Keratinocyte (primary cell): ENCODE measurements around the gene ZNF830. TPM values are rescaled to one million over a fixed set of nuclear protein-coding genes. Genes with fewer than 3 reads are reported as not detected.

Experiments used
- DNase-seq: peaks from one replicate; pipeline ENCODE4 v3.0.0-alpha.2; 2011; ENCODE audit warnings: low read depth, missing footprints, low spot score
- FAIRE-seq: peaks from 2 replicates; lab custom pipeline; 2011; peaks lifted over from hg19 to GRCh38; lab: Jason Lieb, UNC
- H2AFZ ChIP-seq: 2 replicates; pipeline ENCODE4 v1.6.0; 2012; ENCODE audit warnings: low read length, control low read depth, inconsistent platforms; ENCODE audit not compliant: control insufficient read depth
- H3K27ac ChIP-seq: 2 replicates; pipeline ENCODE4 v1.5.1; 2011; ENCODE audit warnings: low read length; ENCODE audit not compliant: control insufficient read depth, insufficient read depth
- H3K27me3 ChIP-seq: 3 replicates; pipeline ENCODE4 v1.6.0; 2011; ENCODE audit warnings: low read length; ENCODE audit not compliant: control insufficient read depth, insufficient read depth; ENCODE audit errors: extremely low read depth
- H3K36me3 ChIP-seq, 2 experiments: 2 replicates in 1 of 2; 3 replicates in 1 of 2; pipeline ENCODE4 v1.5.1; 2011; ENCODE audit warnings: low read length in 2 of 2, mild to moderate bottlenecking in 1 of 2; ENCODE audit not compliant: control insufficient read depth in 2 of 2, insufficient read depth in 2 of 2; ENCODE audit errors: extremely low read depth in 1 of 2
- H3K4me1 ChIP-seq: 3 replicates; pipeline ENCODE4 v1.5.1; 2011; ENCODE audit warnings: low read length; ENCODE audit not compliant: control insufficient read depth, insufficient read depth; ENCODE audit errors: extremely low read depth
- H3K4me2 ChIP-seq: 3 replicates; pipeline ENCODE4 v1.6.0; 2011; ENCODE audit warnings: low read depth, low read length; ENCODE audit not compliant: control insufficient read depth, insufficient read depth; ENCODE audit errors: extremely low read depth
- H3K4me3 ChIP-seq, 3 experiments: fragments of 200-600 bp in 1 of 3; sonication (generic) in 1 of 3; 2 replicates in 2 of 3; 3 replicates in 1 of 3; pipeline ENCODE4 v1.5.1; 2011 to 2016; ENCODE audit warnings: low read length in 3 of 3, mild to moderate bottlenecking in 3 of 3, control low read depth in 2 of 3, inconsistent platforms in 1 of 3, low read depth in 1 of 3, mixed read lengths in 1 of 3, mixed run types in 1 of 3, moderate library complexity in 1 of 3; ENCODE audit not compliant: control insufficient read depth in 2 of 3, insufficient read depth in 2 of 3; ENCODE audit errors: extremely low read depth in 1 of 3
- H3K79me2 ChIP-seq: 2 replicates; pipeline ENCODE4 v1.6.0; 2012; ENCODE audit warnings: low read length; ENCODE audit not compliant: control insufficient read depth, insufficient read depth
- H3K9ac ChIP-seq: 3 replicates; pipeline ENCODE4 v1.6.0; 2011; ENCODE audit warnings: low read length; ENCODE audit not compliant: control insufficient read depth, insufficient read depth; ENCODE audit errors: extremely low read depth
- H3K9me1 ChIP-seq: 3 replicates; pipeline ENCODE4 v1.6.0; 2011; ENCODE audit warnings: low read length; ENCODE audit not compliant: control insufficient read depth, insufficient read depth; ENCODE audit errors: extremely low read depth
- H3K9me3 ChIP-seq: 2 replicates; pipeline ENCODE4 v1.5.1; 2012; ENCODE audit warnings: low read depth, low read length; ENCODE audit not compliant: control insufficient read depth
- H4K20me1 ChIP-seq: 3 replicates; pipeline ENCODE4 v1.6.0; 2011; ENCODE audit warnings: low read length; ENCODE audit not compliant: control insufficient read depth, insufficient read depth; ENCODE audit errors: extremely low read depth
- EZH2 ChIP-seq: IDR thresholded peaks from one replicate; pipeline ENCODE4 v1.6.1; 2012; ENCODE audit warnings: inconsistent platforms, mild to moderate bottlenecking, low read length, moderate library complexity
- dilution Hi-C: fragments of 300-500 bp; cut with MboI; formaldehyde crosslinking; loops from one replicate; pipeline ENCODE4 v1.7.0; 2020; ENCODE audit warnings: low sequenced_read_pairs; ENCODE audit not compliant: extremely low pct_ligation_motif_present
- polyA plus RNA-seq, 5 experiments: library from polyadenylated mRNA; depleted of rRNA in 3 of 5; stranded (reverse) in 3 of 5; stranded (forward) in 1 of 5; unstranded in 1 of 5; fragments of >200 nt; gene quantifications; 1 replicate in 1 of 5; 2 replicates in 3 of 5; 3 replicates in 1 of 5; pipeline versions ENCODE4 v1.2.1 to v1.2.3, GENCODE V29; 2011 to 2012; ENCODE audit warnings: missing spikeins in 2 of 5, low read depth in 1 of 5, low replicate concordance in 1 of 5
- TF ChIP-seq, protein P1 (sequence below), 3 experiments: IDR thresholded peaks in 1 of 3; conservative IDR thresholded peaks in 1 of 3; optimal IDR thresholded peaks in 1 of 3; 2 replicates in 2 of 3; 3 replicates in 1 of 3; pipeline versions ENCODE3 to v1.5.1; 2011; ENCODE audit warnings: low read length in 3 of 3, mild to moderate bottlenecking in 3 of 3, moderate library complexity in 2 of 3, control low read depth in 1 of 3, inconsistent platforms in 1 of 3; ENCODE audit not compliant: insufficient read depth in 2 of 3; ENCODE audit errors: extremely low read depth in 1 of 3

The ZNF830 gene
- polyA plus RNA-seq, 1 donor (not counting 4 experiments of a cell fraction or from before 2014, with no cell fraction given): 10.3 TPM

DNA sequence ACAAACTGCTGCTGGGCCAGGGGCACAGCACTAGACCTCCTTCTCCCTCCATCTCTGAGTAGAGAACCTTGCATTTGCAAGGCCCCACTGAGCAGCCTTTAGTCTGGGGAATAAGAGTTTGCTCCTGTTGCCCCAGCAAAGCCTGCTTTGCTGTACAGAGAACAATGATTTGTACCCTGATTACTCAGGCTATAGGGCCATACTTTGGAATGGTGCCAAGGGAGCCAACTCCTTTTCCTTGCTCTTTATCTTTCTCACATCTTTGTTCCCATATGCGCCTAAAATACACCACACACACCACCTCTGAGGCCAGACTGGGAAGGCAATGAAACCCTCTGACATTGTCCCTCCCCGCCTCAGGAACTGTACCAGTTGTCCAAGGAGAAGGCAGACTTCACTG lies 40.2 kb downstream of the ZNF830 start:
- no peak for TF ChIP-seq EZH2
- TF ChIP-seq, protein P1, sequence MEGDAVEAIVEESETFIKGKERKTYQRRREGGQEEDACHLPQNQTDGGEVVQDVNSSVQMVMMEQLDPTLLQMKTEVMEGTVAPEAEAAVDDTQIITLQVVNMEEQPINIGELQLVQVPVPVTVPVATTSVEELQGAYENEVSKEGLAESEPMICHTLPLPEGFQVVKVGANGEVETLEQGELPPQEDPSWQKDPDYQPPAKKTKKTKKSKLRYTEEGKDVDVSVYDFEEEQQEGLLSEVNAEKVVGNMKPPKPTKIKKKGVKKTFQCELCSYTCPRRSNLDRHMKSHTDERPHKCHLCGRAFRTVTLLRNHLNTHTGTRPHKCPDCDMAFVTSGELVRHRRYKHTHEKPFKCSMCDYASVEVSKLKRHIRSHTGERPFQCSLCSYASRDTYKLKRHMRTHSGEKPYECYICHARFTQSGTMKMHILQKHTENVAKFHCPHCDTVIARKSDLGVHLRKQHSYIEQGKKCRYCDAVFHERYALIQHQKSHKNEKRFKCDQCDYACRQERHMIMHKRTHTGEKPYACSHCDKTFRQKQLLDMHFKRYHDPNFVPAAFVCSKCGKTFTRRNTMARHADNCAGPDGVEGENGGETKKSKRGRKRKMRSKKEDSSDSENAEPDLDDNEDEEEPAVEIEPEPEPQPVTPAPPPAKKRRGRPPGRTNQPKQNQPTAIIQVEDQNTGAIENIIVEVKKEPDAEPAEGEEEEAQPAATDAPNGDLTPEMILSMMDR (optimal IDR thresholded peaks at IDR 0.05 in 1 of 3, IDR thresholded peaks at IDR 0.05 in 1 of 3, conservative IDR thresholded peaks at IDR 0.05 in 1 of 3; ENCODE audit: extremely low read depth in 1 of 3, insufficient read depth in 2 of 3, low read length in 3 of 3): no peak
- dilution Hi-C loops: no loop called here
- FAIRE-seq: no peak

DNA sequence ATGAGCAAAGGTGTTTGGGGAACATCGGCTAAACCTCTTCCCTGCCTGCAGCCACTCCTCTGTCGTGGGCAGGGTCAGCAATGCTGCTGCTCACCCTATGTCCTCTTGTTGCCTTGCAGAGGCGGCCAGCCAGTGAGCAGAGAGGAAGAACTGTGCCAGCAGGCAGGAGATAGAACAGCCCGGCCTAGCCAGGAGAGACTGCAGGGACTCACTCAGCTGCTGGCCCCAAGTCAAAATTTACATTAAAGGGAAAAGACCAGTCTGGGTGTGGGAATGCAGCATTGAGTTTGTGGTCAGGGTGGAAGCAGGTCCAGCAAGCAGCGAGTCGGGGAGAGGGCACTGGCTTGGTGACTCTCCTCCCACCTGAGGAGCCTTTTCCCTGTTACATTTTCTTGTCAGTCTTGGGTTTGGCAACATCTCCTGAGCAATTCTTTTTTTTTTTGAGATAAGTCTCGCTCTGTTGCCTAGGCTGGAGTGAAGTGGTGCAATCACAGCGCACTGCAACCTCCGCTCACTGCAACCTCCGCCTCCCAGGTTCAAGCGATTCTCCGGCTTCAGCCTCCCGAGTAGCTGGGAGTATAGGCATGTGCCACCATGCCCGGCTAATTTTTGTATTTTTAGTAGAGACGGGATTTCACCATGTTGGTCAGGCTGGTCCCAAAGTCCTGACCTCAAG lies 41.7 kb downstream of the ZNF830 start:
- Histone ChIP-seq H3K4me2 (no peak overlapping the region), H3K79me2 (no peaks in the 10 kb centered on the region), H3K9me1 (no peaks in the 10 kb centered on the region), H3K9me3 (no peaks in the 10 kb centered on the region), H3K36me3 (peaks cover 19% of the 10 kb centered on the region in 2 experiments), H2AFZ (no peak overlapping the region), H3K27ac (no peak overlapping the region), H3K4me3 (no peak overlapping the region), H3K9ac (no peak overlapping the region), H3K4me1 (no peaks in the 10 kb centered on the region), H4K20me1 (no peaks in the 10 kb centered on the region), H3K27me3 (no peaks in the 10 kb centered on the region)
- DNase-seq (no peak), FAIRE-seq (no peak)
- dilution Hi-C loops: no loop called here
- TF ChIP-seq, protein P1 (optimal IDR thresholded peaks at IDR 0.05 in 1 of 3, IDR thresholded peaks at IDR 0.05 in 1 of 3, conservative IDR thresholded peaks at IDR 0.05 in 1 of 3; ENCODE audit: extremely low read depth in 1 of 3, insufficient read depth in 2 of 3, low read length in 3 of 3): no peak
- TF ChIP-seq EZH2: no peak

More for the DNA sequence above, 40.2 kb downstream of the ZNF830 start:
- Histone ChIP-seq H3K4me3 (no peak overlapping the region), H3K9me1 (no peaks in the 10 kb centered on the region), H4K20me1 (no peaks in the 10 kb centered on the region), H3K27ac (no peak overlapping the region), H3K79me2 (no peaks in the 10 kb centered on the region), H3K4me2 (no peak overlapping the region), H2AFZ (no peak overlapping the region), H3K9me3 (no peaks in the 10 kb centered on the region), H3K4me1 (no peaks in the 10 kb centered on the region), H3K36me3 (peaks cover 24% of the 10 kb centered on the region in 2 experiments), H3K9ac (no peak overlapping the region), H3K27me3 (no peaks in the 10 kb centered on the region)
- no peak for DNase-seq
